Breast epithelium (tissue), 4 donors: ENCODE results near the gene SCTR. TPM values are rescaled to one million over a fixed set of nuclear protein-coding genes. Genes with fewer than 3 reads are reported as not detected.

Experiments used
- DNase-seq, 2 donors: peaks; one replicate each; pipeline ENCODE4 v3.0.0-alpha.2; 2019; ENCODE audit warnings: low spot score in 2 of 2
- H3K27ac ChIP-seq, 2 donors: fragments of 200-600 bp; sonication (generic) in 1 of 2; one replicate each; pipeline ENCODE4 v1.5.1; 2016 to 2019; ENCODE audit warnings: mild to moderate bottlenecking in 1 of 2
- H3K27me3 ChIP-seq, 2 donors: fragments of 200-600 bp; sonication (generic) in 1 of 2; one replicate each; pipeline versions ENCODE4 v1.5.1 to v1.6.0; 2017 to 2019; ENCODE audit warnings: control low read depth in 1 of 2, mild to moderate bottlenecking in 1 of 2
- H3K36me3 ChIP-seq: fragments of 200-600 bp; one replicate; pipeline ENCODE4 v1.5.1; 2019
- H3K4me1 ChIP-seq, 2 donors: fragments of 200-600 bp; sonication (generic); one replicate each; pipeline ENCODE4 v1.5.1; 2016 to 2019; ENCODE audit warnings: control low read depth in 1 of 2
- H3K4me3 ChIP-seq, 3 donors: fragments of 200-600 bp; sonication (generic); 1 replicate in 2 of 3; 2 replicates in 1 of 3; pipeline ENCODE4 v1.5.1; 2016 to 2019; ENCODE audit warnings: mild to moderate bottlenecking in 3 of 3, moderate library complexity in 2 of 3
- H3K9me3 ChIP-seq, 2 donors: fragments of 200-600 bp; sonication (generic) in 1 of 2; one replicate each; pipeline ENCODE4 v1.5.1; 2016 to 2019; ENCODE audit warnings: control low read depth in 1 of 2
- CTCF ChIP-seq, 3 donors: fragments of 450-650 bp; IDR thresholded peaks; one replicate each; pipeline ENCODE4 v1.5.1; 2016 to 2017; ENCODE audit warnings: antibody characterized with exemption in 3 of 3, mild to moderate bottlenecking in 3 of 3, moderate library complexity in 3 of 3
- POLR2A ChIP-seq: fragments of 450-650 bp; IDR thresholded peaks from one replicate; pipeline ENCODE4 v1.6.1; 2016; ENCODE audit warnings: antibody characterized with exemption, mild to moderate bottlenecking, moderate library complexity
- POLR2AphosphoS5 ChIP-seq, 3 donors: sonication (generic); formaldehyde crosslinking; IDR thresholded peaks; one replicate each; pipeline ENCODE4 v1.6.1; 2017; ENCODE audit warnings: antibody characterized with exemption in 3 of 3
- intact Hi-C: fragments of 100-400 bp; cut with DNase I; formaldehyde crosslinking; loops from one replicate; pipeline ENCODE4 v1.15.1; 2023; ENCODE audit warnings: low total_unique reads
- total RNA-seq, 3 donors: library from RNA; depleted of rRNA; stranded (reverse); fragments of >200 nt; gene quantifications; one replicate each; pipeline ENCODE4 v1.1.0, GENCODE V29; 2016

The SCTR gene
- total RNA-seq, 3 donors from 2014 or later, result not detected

- DNase-seq, result no peak
- no peaks in the 10 kb centered on the region for H3K36me3 ChIP-seq
- intact Hi-C loops, result no loop called here
- H3K4me3 ChIP-seq, result no peak overlapping the region
- TF ChIP-seq POLR2AphosphoS5 (IDR thresholded peaks at IDR 0.05), result no peak
- no peak for TF ChIP-seq CTCF (IDR thresholded peaks at IDR 0.05)
- TF ChIP-seq POLR2A, result no peak
- H3K4me1 ChIP-seq, result no peaks in the 10 kb centered on the region
- no peaks in the 10 kb centered on the region for H3K27me3 ChIP-seq
- no peak overlapping the region for H3K27ac ChIP-seq
- H3K9me3 ChIP-seq, result no peaks in the 10 kb centered on the region
These were observed 60.3 kb downstream of the SCTR start for GRCh38 chr2:119463990-119464389.

GRCh38 chr2:119463136-119463535, 61.1 kb downstream of the SCTR start:
- intact Hi-C loops, result no loop called here
- Histone ChIP-seq H3K4me1 (no peaks in the 10 kb centered on the region), H3K4me3 (no peak overlapping the region), H3K36me3 (no peaks in the 10 kb centered on the region), H3K27me3 (no peaks in the 10 kb centered on the region), H3K9me3 (no peaks in the 10 kb centered on the region), H3K27ac (no peak overlapping the region)
- TF ChIP-seq POLR2A (no peak), POLR2AphosphoS5 (IDR thresholded peaks at IDR 0.05) (no peak), CTCF (IDR thresholded peaks at IDR 0.05) (no peak)
- no peak for DNase-seq

GRCh38 chr2:119462574-119462973, 61.7 kb downstream of the SCTR start:
- Histone ChIP-seq H3K27ac (no peak overlapping the region), H3K36me3 (no peaks in the 10 kb centered on the region), H3K4me1 (no peaks in the 10 kb centered on the region), H3K4me3 (no peak overlapping the region), H3K9me3 (no peaks in the 10 kb centered on the region), H3K27me3 (no peaks in the 10 kb centered on the region)
- TF ChIP-seq POLR2AphosphoS5 (IDR thresholded peaks at IDR 0.05) (no peak), CTCF (IDR thresholded peaks at IDR 0.05) (no peak), POLR2A (no peak)
- intact Hi-C loops, result no loop called here
- no peak for DNase-seq

GRCh38 chr2:119461811-119462210, 62.5 kb downstream of the SCTR start:
- Histone ChIP-seq H3K4me3 (no peak overlapping the region), H3K4me1 (no peaks in the 10 kb centered on the region), H3K27ac (no peak overlapping the region), H3K9me3 (no peaks in the 10 kb centered on the region), H3K36me3 (no peaks in the 10 kb centered on the region), H3K27me3 (no peaks in the 10 kb centered on the region)
- DNase-seq, result no peak
- intact Hi-C loops, result no loop called here
- no peak for TF ChIP-seq CTCF (IDR thresholded peaks at IDR 0.05)
- no peak for TF ChIP-seq POLR2AphosphoS5 (IDR thresholded peaks at IDR 0.05)
- no peak for TF ChIP-seq POLR2A

GRCh38 chr2:119460076-119460475, 64.2 kb downstream of the SCTR start:
- TF ChIP-seq POLR2A (no peak), CTCF (IDR thresholded peaks at IDR 0.05) (no peak), POLR2AphosphoS5 (IDR thresholded peaks at IDR 0.05) (no peak)
- H3K9me3 ChIP-seq, result no peaks in the 10 kb centered on the region
- DNase-seq, result no peak
- no peaks in the 10 kb centered on the region for H3K36me3 ChIP-seq
- intact Hi-C loops, result no loop called here
- H3K27ac ChIP-seq, result no peak overlapping the region
- no peak overlapping the region for H3K4me3 ChIP-seq
- H3K4me1 ChIP-seq, result no peaks in the 10 kb centered on the region
- H3K27me3 ChIP-seq, result no peaks in the 10 kb centered on the region
